DMS 273 (cell line): ENCODE data around the gene ETNK1.
"Not testable (repeated sequence)": the region's sequence is repeated elsewhere in the genome, so short reads cannot be mapped to it uniquely, and the experiment has no call there.

Experiments
- DNase-seq: peaks from one replicate; lab custom pipeline; 2025; ENCODE audit not compliant: unreplicated experiment; lab: John Stamatoyannopoulos, UW

The ETNK1 gene

DNA sequence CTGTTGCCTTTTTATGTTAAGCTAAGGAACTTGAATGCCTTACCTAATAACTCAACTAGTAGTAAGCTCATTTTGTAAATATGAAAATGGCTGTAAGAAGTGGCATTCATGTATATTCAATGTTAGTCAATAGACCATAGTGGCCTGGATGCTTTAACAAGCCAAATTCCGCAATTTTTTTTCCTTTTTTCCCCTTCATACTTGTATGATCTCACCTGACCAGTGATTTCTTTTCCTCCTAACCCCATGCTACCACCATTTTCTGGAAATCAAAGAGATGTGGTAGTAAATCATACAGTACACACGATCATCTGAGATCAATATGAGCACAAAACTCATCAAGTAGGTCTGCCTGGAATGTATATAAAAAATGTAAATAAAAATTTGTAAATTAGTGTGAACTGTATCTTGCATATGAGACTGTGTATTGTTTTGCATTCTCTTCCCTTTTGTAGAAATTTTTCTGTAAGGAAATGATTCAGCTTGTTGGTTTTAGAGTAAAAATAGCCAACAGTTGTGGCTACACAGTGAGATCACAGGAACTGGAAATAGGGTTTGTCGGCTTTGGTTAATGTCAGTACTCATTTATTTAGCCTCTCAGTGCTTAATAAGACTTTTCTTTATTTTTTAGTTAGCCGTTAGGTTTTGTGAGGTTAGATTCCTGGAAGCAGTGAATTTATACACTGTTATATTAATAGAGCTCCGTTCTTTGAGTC lies 62.5 kb downstream of the ETNK1 start:
- no peak for DNase-seq

- no peak for DNase-seq
Observed at GRCh38 chr12:22689876-22690275, 64.9 kb downstream of the ETNK1 start.

GRCh38 chr12:22691319-22691718 lies 66.3 kb downstream of the ETNK1 start:
- DNase-seq, result no peak

DNA sequence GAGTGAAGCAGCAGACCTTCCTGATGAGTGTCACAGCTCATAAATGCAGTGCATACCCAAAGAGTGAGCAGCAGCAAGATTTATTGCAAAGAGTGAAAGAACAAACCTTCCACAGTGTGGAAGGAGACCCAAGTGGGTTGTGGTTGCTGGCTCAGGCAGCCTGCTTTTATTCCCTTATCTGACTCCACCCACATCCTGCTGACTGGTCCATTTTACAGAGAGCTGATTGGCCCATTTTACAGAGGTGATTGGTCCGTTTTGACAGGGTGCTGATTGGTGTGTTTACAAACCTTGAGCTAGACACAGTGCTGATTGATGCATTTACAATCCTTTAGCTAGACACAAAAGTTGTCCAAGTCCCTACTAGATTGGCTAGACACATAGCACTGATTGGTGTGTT lies 67.5 kb downstream of the ETNK1 start:
- not testable (repeated sequence) for DNase-seq

DNA sequence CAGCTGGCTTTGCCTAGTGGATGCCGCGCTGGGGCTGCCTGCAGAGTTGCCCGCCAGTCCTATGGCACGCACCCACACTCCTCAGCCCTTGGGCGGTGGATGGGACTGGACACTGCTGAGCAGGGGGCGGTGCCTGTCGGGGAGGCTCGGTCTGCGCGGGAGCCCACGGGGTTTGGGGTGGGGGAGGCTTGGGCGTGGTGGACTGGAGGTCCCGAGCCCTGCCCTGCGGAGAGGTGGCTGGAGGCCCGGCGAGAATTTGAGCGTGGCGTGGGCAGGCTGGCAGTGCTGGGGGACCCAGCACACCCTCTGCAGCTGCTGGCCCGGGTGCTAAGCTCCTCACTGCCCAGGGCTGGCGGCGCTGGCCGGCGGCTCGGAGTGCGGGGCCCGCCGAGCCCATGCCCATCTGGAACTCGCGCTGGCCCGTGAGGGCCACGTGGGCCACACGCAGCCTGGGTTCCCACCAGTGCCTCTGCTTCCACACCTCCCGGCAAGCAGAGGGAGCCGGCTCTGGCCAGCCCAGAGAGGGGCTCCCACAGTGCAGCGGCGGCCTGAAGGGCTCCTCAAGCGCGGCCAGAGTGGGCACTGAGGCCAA lies 68.1 kb downstream of the ETNK1 start:
- DNase-seq, result no peak

- no peak for DNase-seq
Observed at GRCh38 chr12:22698576-22698975, 73.6 kb downstream of the ETNK1 start.

DNA sequence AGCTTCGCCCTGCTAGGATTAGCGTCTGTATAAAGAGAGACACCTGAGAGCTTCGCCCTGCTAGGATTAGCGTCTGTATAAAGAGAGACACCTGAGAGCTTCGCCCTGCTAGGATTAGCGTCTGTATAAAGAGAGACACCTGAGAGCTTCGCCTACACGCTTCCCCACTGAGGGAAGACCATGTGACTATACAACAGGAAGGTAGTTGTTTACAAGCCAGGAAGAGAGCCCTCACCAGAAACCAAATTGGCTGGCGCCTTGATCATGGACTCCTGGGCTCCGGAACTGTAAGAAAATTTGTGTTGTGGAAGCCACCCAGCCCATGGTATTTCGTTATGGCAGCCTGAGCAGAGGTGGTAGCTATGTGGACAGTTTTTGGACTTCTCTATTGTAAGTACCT lies 74.7 kb downstream of the ETNK1 start:
- not testable (repeated sequence) for DNase-seq

DNA sequence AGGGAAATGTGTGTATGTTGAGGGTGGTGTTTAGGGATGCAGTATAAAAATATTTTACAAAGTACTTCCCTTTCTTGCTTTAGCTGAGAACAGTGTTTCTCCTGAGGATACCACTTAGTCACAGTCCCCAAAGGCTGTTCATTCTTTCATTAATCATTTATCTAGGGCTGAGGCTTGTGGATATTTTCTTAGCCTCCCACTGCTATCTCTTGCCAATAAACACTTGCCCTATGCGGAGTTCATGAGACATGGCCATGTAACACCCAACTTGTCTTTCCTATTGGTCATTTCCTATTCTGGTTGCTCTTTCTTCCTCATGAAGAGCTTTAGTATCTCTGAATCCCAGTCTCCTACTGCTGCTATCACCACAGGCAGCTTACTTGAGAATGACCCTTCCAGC lies 75.1 kb downstream of the ETNK1 start:
- no peak for DNase-seq

- not testable (repeated sequence) for DNase-seq
Observed at GRCh38 chr12:22701216-22701809, 76.3 kb downstream of the ETNK1 start.

- DNase-seq, result no peak
Observed at GRCh38 chr12:22702690-22703089, 77.7 kb downstream of the ETNK1 start.

DNA sequence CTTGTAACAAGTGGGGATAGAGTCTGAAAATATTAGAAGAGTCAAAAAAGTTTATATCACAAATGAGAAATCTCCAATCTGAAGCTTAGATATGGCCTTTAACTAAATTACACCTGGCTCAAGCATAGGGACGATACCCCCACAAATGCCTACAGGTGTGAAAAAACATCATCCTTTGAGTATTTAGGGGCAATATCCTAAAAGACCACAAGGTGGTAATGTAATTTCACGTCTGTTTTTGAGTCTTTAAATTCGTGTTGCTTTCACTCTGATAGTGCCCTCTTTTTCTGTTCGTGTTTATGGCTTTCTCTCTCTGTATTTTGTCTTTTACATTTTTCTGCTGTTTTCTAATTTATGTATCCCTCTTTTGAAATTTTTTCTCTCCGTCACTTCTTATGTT lies 84.3 kb downstream of the ETNK1 start:
- peak; percentile 50 for DNase-seq

DNA sequence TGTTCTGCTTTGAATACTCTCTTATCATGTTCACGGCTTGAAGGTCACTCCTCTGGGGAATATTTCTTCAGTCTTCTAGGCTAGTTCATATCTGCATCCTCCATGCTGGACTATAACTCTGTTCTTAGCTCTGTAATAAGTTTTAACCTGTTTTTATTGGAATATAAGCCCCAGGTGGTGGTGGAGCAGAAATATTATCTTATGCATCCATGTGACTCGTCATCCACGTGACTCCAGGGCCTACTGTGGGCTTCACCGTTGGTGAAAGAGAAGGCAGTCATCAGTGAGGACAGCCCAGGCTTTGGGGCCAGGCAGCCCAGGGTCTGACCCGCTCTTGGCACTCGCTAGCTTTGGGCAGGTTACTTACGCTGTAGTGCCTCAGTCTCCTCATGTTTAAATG lies 87.1 kb downstream of the ETNK1 start:
- DNase-seq, result no peak

GRCh38 chr12:22715254-22715653 lies 90.3 kb downstream of the ETNK1 start:
- no peak for DNase-seq

GRCh38 chr12:22719745-22720144 lies 94.8 kb downstream of the ETNK1 start:
- no peak for DNase-seq

DNA sequence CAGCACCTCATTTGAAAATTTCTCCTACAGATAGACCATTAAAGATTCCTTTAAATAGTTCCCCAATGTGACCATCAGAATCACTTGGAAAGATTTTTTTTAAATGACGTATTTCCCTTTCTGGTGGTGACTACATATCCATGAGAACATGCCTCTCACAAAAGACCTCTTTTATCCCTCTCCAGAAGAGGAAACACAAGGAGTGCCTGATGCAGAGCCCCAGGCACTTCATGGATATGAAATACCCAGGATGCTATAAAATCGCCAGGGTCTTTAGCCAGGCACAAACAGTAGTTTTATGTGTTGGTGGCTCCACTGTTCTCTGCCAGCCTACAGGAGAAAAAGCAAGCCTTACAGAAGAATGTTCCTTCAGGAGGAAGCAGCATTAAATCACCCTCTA lies 97.1 kb downstream of the ETNK1 start:
- no peak for DNase-seq

- no peak for DNase-seq
Observed at GRCh38 chr12:22722779-22723178, 97.8 kb downstream of the ETNK1 start.

DNA sequence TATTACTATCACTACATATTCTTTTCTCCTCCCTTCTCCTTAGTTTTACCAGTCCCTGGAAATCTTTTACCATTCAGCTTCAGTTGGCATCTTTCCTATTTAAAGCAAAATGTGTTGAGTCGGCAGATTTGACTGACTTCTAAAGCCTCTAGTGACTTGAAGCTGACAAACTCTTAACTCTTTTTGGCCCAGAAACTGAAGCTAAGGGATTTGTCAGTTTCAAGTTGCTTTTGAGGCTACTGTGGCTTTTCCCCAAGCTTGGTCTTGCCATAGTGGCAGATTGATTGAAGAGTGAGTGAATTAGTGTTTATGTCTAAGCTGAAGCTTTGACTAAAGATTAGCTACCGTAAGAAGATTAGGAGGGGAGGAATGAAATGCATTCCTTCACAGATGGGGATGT lies 104.0 kb downstream of the ETNK1 start:
- no peak for DNase-seq

GRCh38 chr12:22729431-22729956 lies 104.5 kb downstream of the ETNK1 start:
- no peak for DNase-seq

GRCh38 chr12:22729957-22730443 lies 105.0 kb downstream of the ETNK1 start:
- DNase-seq, result no peak

DNA sequence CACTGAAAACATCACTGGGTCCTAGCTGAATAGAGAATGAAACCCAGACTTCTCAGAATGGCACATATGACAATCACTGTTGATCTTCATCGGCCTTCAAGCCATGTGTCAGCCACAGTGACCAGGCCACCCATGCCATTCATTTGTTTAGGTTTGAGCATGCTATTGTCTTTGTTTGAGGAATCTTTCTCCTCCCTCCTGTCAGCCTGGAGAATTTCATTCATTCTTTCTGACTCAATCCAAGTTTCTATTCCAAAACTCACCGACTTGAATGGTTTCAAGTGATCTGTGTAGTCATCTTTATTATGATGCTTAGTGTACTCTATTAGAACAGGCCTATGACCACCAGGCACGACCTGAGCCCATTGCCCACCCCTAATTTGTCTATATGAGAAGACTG lies 106.3 kb downstream of the ETNK1 start:
- DNase-seq, result no peak

GRCh38 chr12:22733756-22734155 lies 108.8 kb downstream of the ETNK1 start:
- DNase-seq, result no peak

DNA sequence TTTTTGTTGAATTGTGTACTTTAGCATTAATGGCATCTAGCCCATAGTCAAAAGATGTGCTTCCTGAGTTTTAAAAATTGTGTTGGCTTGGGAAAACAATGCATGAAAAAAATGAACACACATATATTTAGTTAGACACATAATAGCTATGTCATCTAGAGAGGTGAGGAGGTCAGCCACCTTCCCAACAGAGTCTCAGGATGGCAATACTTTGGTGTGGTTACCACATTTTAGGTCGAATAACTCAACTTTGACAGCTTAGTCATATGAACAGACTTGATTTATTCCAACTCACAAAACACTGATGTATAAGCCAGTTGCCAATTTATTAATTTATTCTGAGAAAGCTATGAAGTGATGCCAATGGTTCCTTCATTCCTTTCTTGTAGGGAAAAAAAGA lies 114.0 kb downstream of the ETNK1 start:
- DNase-seq, result no peak
